Sigmoid colon (tissue), 7 donors: Measurements from ENCODE around the gene CMKLR1. TPM values are rescaled to one million over a fixed set of nuclear protein-coding genes. Genes with fewer than 3 reads are reported as not detected.

Experiments used
- DNase-seq: peaks from one replicate; pipeline ENCODE4 v3.0.0-alpha.2; 2019
- H3K27ac ChIP-seq, 4 donors: fragments of 200-600 bp; sonication (generic); one replicate each; pipeline ENCODE4 v1.5.1; 2016 to 2019; ENCODE audit warnings: mild to moderate bottlenecking in 1 of 4
- H3K27me3 ChIP-seq, 3 donors: fragments of 200-600 bp; sonication (generic); one replicate each; pipeline ENCODE4 v1.5.1; 2019; ENCODE audit warnings: mild to moderate bottlenecking in 1 of 3
- H3K36me3 ChIP-seq, 4 donors: fragments of 200-600 bp; sonication (generic); one replicate each; pipeline ENCODE4 v1.5.1; 2016 to 2019
- H3K4me1 ChIP-seq, 4 donors: fragments of 200-600 bp; sonication (generic); one replicate each; pipeline ENCODE4 v1.5.1; 2017 to 2019
- H3K4me3 ChIP-seq, 4 donors: fragments of 200-600 bp; sonication (generic); one replicate each; pipeline ENCODE4 v1.5.1; 2017 to 2019; ENCODE audit warnings: mild to moderate bottlenecking in 2 of 4, moderate library complexity in 1 of 4
- H3K9me3 ChIP-seq, 4 donors: fragments of 200-600 bp in 3 of 4; sonication (generic) in 3 of 4; one replicate each; pipeline versions ENCODE4 v1.5.1 to v1.6.1; 2013 to 2019
- EP300 ChIP-seq, 4 donors: sonication (generic); formaldehyde crosslinking; IDR thresholded peaks; one replicate each; pipeline ENCODE4 v1.6.1; 2017; ENCODE audit warnings: antibody characterized with exemption in 4 of 4
- POLR2A ChIP-seq, 2 donors: fragments of 450-650 bp; IDR thresholded peaks; one replicate each; pipeline ENCODE4 v1.6.1; 2016; ENCODE audit warnings: antibody characterized with exemption in 2 of 2, mild to moderate bottlenecking in 2 of 2, moderate library complexity in 2 of 2
- POLR2AphosphoS5 ChIP-seq, 4 donors: sonication (generic); formaldehyde crosslinking; IDR thresholded peaks; one replicate each; pipeline ENCODE4 v1.6.1; 2017; ENCODE audit warnings: antibody characterized with exemption in 4 of 4
- WGBS, 2 donors: extraction: QIAGEN DNeasy Blood & Tissue Kit; methylation state at CpG; one replicate each; pipeline ENCODE4 v1.1.7; 2013; 5-methylcytosine and 5-hydroxymethylcytosine counted together
- intact Hi-C: fragments of 100-400 bp; cut with DNase I; formaldehyde crosslinking; loops from one replicate; pipeline ENCODE4 v1.15.1; 2023
- polyA plus RNA-seq, 3 donors: library from polyadenylated mRNA; stranded (reverse); fragments of 200-250 nt; gene quantifications; one replicate each; pipeline ENCODE4 v1.2.3, GENCODE V29; 2013
- total RNA-seq, 4 donors: library from RNA; depleted of rRNA; stranded (reverse); fragments of >200 nt; gene quantifications; one replicate each; pipeline ENCODE4 v1.1.0, GENCODE V29; 2016
- TF ChIP-seq, protein P1 (sequence below), 4 experiments: fragments of 450-650 bp in 3 of 4; fragments of 200-600 bp in 1 of 4; IDR thresholded peaks; one replicate each; pipeline ENCODE4 v1.5.1; 2016 to 2019; ENCODE audit warnings: antibody characterized with exemption in 4 of 4, mild to moderate bottlenecking in 3 of 4, moderate library complexity in 2 of 4
- donor health status: healthy with polysubstance abuse.
- donor health status: Bipolar disorder and iron deficiency.
- donor health status: healthy.

Gene CMKLR1
- total and polyA plus RNA-seq, 7 donors, result 3.0 to 14.8 (median 10.0) TPM

DNA sequence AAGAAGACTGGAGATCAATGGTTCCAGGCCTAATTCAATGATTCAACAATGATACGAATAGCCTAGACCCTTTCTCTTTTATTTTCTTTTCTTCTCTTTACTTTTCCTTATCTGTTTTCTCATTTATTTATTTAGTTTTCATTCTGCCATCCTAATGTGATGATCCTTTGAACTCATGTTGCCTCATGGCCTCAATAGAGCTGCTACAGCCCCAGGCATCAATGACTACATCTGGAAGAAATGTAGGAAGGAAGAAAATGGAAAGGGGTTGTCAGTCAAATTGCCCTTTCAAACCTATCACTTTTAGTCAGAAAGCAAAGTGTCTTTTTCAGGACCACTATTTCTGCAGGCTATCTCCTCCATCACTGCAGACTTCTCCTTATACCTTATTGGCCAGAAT is 69.9 kb downstream of the CMKLR1 start:
- Histone ChIP-seq H3K27ac (no peak overlapping the region), H3K4me1 (no peaks in the 10 kb centered on the region), H3K4me3 (no peak overlapping the region), H3K36me3 (no peaks in the 10 kb centered on the region), H3K27me3 (no peaks in the 10 kb centered on the region), H3K9me3 (no peaks in the 10 kb centered on the region)
- 56 to 78% methylated on average over 1 of the region's 1 CpG for WGBS, 2 donors
- DNase-seq, result no peak
- TF ChIP-seq POLR2A (IDR thresholded peaks at IDR 0.05) (no peak), EP300 (IDR thresholded peaks at IDR 0.05) (no peak), POLR2AphosphoS5 (IDR thresholded peaks at IDR 0.05) (no peak)
- TF ChIP-seq, protein P1, sequence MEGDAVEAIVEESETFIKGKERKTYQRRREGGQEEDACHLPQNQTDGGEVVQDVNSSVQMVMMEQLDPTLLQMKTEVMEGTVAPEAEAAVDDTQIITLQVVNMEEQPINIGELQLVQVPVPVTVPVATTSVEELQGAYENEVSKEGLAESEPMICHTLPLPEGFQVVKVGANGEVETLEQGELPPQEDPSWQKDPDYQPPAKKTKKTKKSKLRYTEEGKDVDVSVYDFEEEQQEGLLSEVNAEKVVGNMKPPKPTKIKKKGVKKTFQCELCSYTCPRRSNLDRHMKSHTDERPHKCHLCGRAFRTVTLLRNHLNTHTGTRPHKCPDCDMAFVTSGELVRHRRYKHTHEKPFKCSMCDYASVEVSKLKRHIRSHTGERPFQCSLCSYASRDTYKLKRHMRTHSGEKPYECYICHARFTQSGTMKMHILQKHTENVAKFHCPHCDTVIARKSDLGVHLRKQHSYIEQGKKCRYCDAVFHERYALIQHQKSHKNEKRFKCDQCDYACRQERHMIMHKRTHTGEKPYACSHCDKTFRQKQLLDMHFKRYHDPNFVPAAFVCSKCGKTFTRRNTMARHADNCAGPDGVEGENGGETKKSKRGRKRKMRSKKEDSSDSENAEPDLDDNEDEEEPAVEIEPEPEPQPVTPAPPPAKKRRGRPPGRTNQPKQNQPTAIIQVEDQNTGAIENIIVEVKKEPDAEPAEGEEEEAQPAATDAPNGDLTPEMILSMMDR (IDR thresholded peaks at IDR 0.05), result no peak
- intact Hi-C loops, result no loop called here

DNA sequence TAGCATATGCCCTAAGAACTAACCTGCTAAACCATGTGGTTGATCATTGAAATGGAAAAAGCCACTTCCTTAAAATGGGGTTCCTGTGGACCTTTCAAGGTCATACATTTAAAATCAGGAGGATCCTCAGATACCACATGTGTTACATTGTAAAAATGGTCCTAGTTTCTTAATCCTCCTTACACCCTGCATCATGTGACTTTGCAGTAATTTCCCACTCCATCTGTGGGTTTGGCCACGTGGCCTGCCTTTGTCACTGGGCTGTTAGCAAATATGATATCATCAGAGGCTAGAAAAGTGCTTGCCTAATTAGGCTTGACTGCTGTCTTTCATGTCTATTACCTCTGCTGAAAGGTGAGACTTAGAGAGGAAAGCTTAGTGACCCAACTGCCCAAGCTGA is 70.7 kb downstream of the CMKLR1 start:
- no peak overlapping the region for H3K27ac ChIP-seq
- H3K4me1 ChIP-seq, result no peaks in the 10 kb centered on the region
- no peaks in the 10 kb centered on the region for H3K27me3 ChIP-seq
- no peaks in the 10 kb centered on the region for H3K9me3 ChIP-seq
- TF ChIP-seq EP300 (IDR thresholded peaks at IDR 0.05), result no peak
- TF ChIP-seq, protein P1 (IDR thresholded peaks at IDR 0.05), result no peak
- TF ChIP-seq POLR2AphosphoS5 (IDR thresholded peaks at IDR 0.05), result no peak
- TF ChIP-seq POLR2A (IDR thresholded peaks at IDR 0.05), result no peak
- no peak overlapping the region for H3K4me3 ChIP-seq
- WGBS, 2 donors, result 5 to 35% methylated on average over 1 of the region's 1 CpG
- intact Hi-C loops, result no loop called here
- H3K36me3 ChIP-seq, result no peaks in the 10 kb centered on the region
- DNase-seq, result no peak

DNA sequence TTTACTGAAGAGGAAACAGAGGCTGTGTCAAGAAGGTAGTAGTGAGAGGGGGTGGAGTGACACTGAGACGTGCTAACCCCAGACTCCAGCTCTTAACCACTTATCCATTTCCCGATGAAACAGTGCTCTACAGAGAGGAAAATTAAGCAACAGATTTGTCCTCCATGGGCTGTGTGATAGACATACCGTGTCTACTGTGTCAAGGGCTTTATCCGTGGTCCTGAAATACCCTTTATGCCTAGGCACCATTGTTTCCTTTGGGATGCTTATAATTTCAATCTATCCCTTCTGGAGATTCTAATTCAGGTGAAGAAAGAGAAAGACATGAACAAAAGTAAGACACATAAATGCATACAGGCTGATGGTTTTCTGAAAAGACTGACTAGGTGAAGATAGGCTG is 71.7 kb downstream of the CMKLR1 start:
- Histone ChIP-seq H3K27ac (no peak overlapping the region), H3K4me3 (no peak overlapping the region), H3K4me1 (no peaks in the 10 kb centered on the region), H3K27me3 (no peaks in the 10 kb centered on the region), H3K9me3 (no peaks in the 10 kb centered on the region), H3K36me3 (no peaks in the 10 kb centered on the region)
- no peak for DNase-seq
- TF ChIP-seq EP300 (IDR thresholded peaks at IDR 0.05), result no peak
- TF ChIP-seq, protein P1 (IDR thresholded peaks at IDR 0.05), result no peak
- no peak for TF ChIP-seq POLR2AphosphoS5 (IDR thresholded peaks at IDR 0.05)
- TF ChIP-seq POLR2A (IDR thresholded peaks at IDR 0.05), result no peak
- intact Hi-C loops, result no loop called here
- WGBS, 2 donors, result 74 to 75% methylated on average over 4 of the region's 4 CpGs

DNA sequence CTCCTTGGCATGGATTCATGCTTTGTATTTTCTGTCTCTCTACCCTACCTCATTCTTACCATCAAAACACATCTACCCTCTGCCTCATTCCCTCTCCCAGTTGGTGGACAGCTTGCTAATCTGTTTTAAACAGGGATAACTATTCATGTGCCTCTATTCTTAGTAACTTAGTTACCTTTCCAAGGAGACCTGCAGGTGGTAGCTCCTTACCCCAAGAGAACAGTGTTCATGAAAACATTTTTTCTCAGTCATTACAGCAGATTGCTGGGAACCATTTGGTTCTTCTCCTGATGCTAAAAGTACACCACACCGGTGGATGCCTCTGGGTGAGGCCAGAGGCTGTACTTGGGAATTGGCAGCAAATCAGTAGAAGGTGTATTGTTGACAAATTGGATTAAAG is 73.0 kb downstream of the CMKLR1 start:
- TF ChIP-seq POLR2AphosphoS5 (IDR thresholded peaks at IDR 0.05), result no peak
- TF ChIP-seq POLR2A (IDR thresholded peaks at IDR 0.05), result no peak
- TF ChIP-seq, protein P1 (IDR thresholded peaks at IDR 0.05), result no peak
- no peak for TF ChIP-seq EP300 (IDR thresholded peaks at IDR 0.05)
- H3K27me3 ChIP-seq, result no peaks in the 10 kb centered on the region
- peaks cover 0 to 3% (median under 1%) of the 10 kb centered on the region in 4 donors for H3K9me3 ChIP-seq
- H3K4me1 ChIP-seq, result no peaks in the 10 kb centered on the region
- no peaks in the 10 kb centered on the region for H3K36me3 ChIP-seq
- H3K4me3 ChIP-seq, result no peak overlapping the region
- H3K27ac ChIP-seq, result no peak overlapping the region
- DNase-seq, result no peak
- 73 to 92% methylated on average over 1 of the region's 1 CpG for WGBS, 2 donors
- intact Hi-C loops, result no loop called here

DNA sequence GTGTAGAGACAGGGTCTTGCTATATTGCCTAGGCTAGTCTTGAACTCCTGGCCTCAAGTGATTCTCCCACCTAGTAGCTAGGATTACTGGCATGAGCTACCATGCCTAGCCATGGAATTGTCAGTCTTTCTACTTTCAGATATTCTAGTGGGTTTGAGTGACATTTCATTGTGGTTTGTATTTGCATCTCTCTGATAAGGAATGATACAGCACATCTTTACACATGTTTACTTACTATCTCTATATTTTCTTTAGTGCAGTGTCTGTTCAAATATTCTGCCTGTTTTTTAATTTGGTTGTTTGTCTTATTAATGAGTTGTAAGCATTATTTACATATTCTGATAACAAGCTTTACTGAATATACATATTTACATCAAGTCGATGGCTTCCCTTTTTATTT is 73.6 kb downstream of the CMKLR1 start:
- 77 to 84% methylated on average over 1 of the region's 1 CpG for WGBS, 2 donors
- no peak overlapping the region for H3K27ac ChIP-seq
- no peaks in the 10 kb centered on the region for H3K4me1 ChIP-seq
- H3K4me3 ChIP-seq, result no peak overlapping the region
- no peaks in the 10 kb centered on the region for H3K36me3 ChIP-seq
- no peaks in the 10 kb centered on the region for H3K27me3 ChIP-seq
- no peak for TF ChIP-seq POLR2AphosphoS5 (IDR thresholded peaks at IDR 0.05)
- TF ChIP-seq, protein P1 (IDR thresholded peaks at IDR 0.05), result no peak
- no peak for TF ChIP-seq EP300 (IDR thresholded peaks at IDR 0.05)
- H3K9me3 ChIP-seq, result peaks cover 0 to 3% (median 2%) of the 10 kb centered on the region in 4 donors
- DNase-seq, result no peak
- intact Hi-C loops, result no loop called here
